ENCODE measurements around the gene CSMD2.

Gene CSMD2

GRCh38 chr1:33930346-33931110, 234.5 kb downstream of the CSMD2 start:
- Histone ChIP-seq H3K4me2 (ENCODE audit: low read depth, low read length) (no peak overlapping the region), H3K27me3 (replicated peaks; ENCODE audit: insufficient read depth, low read length) (peaks cover 5% of the 10 kb centered on the region; the same call in 1 of the 2 replicates), H3K9me2 (replicated peaks; ENCODE audit: insufficient read depth, low read length) (no peaks in the 10 kb centered on the region), H3K36me3 (replicated peaks; ENCODE audit: insufficient read depth, low read length) (no peaks in the 10 kb centered on the region), H3K4me3 (ENCODE audit: low read length) (no peak overlapping the region), H3K9me3 (replicated peaks; ENCODE audit: insufficient read depth, low read length) (no peaks in the 10 kb centered on the region), H4K20me1 (ENCODE audit: insufficient read depth, low read length) (no peaks in the 10 kb centered on the region), H3F3A (ENCODE audit: insufficient read depth, low read length) (no peaks in the 10 kb centered on the region), H3K4me1 (ENCODE audit: low read length) (no peaks in the 10 kb centered on the region), H3K27ac (ENCODE audit: low read length) (no peak overlapping the region), H3K9ac (ENCODE audit: low read length) (no peak overlapping the region), H3K79me2 (ENCODE audit: low read length) (no peaks in the 10 kb centered on the region), H2AFZ (ENCODE audit: low read length) (no peak overlapping the region)
- no peak for DNase-seq
- no peak for TF ChIP-seq CTCF (IDR thresholded peaks at IDR 0.05; ENCODE audit: low read length)
- TF ChIP-seq EZH2phosphoT487 (IDR thresholded peaks at IDR 0.05; ENCODE audit: low read length), result no peak
- no peak for TF ChIP-seq EZH2 (optimal IDR thresholded peaks at IDR 0.05; ENCODE audit: low read depth, low read length)

- no peak for DNase-seq
- Histone ChIP-seq H3K4me1 (ENCODE audit: low read length) (no peaks in the 10 kb centered on the region), H3K27ac (ENCODE audit: low read length) (no peak overlapping the region), H3F3A (ENCODE audit: insufficient read depth, low read length) (no peaks in the 10 kb centered on the region), H3K4me2 (ENCODE audit: low read depth, low read length) (no peak overlapping the region), H3K9ac (ENCODE audit: low read length) (no peak overlapping the region), H3K9me3 (replicated peaks; ENCODE audit: insufficient read depth, low read length) (no peaks in the 10 kb centered on the region), H2AFZ (ENCODE audit: low read length) (no peak overlapping the region), H4K20me1 (ENCODE audit: insufficient read depth, low read length) (no peaks in the 10 kb centered on the region), H3K27me3 (replicated peaks; ENCODE audit: insufficient read depth, low read length) (peaks cover 3% of the 10 kb centered on the region; the same call in 1 of the 2 replicates), H3K36me3 (replicated peaks; ENCODE audit: insufficient read depth, low read length) (no peaks in the 10 kb centered on the region), H3K9me2 (replicated peaks; ENCODE audit: insufficient read depth, low read length) (no peaks in the 10 kb centered on the region), H3K79me2 (ENCODE audit: low read length) (no peaks in the 10 kb centered on the region), H3K4me3 (ENCODE audit: low read length) (no peak overlapping the region)
- TF ChIP-seq EZH2phosphoT487 (IDR thresholded peaks at IDR 0.05; ENCODE audit: low read length), result no peak
- no peak for TF ChIP-seq CTCF (IDR thresholded peaks at IDR 0.05; ENCODE audit: low read length)
- TF ChIP-seq EZH2 (optimal IDR thresholded peaks at IDR 0.05; ENCODE audit: low read depth, low read length), result no peak
Observed at GRCh38 chr1:33928251-33928650, 236.8 kb downstream of the CSMD2 start.

GRCh38 chr1:33927721-33928120, 237.3 kb downstream of the CSMD2 start:
- no peaks in the 10 kb centered on the region for H3K9me3 ChIP-seq (replicated peaks; ENCODE audit: insufficient read depth, low read length)
- no peak overlapping the region for H3K4me2 ChIP-seq (ENCODE audit: low read depth, low read length)
- no peaks in the 10 kb centered on the region for H3K9me2 ChIP-seq (replicated peaks; ENCODE audit: insufficient read depth, low read length)
- DNase-seq, result no peak
- H3K27ac ChIP-seq (ENCODE audit: low read length), result no peak overlapping the region
- H3K4me3 ChIP-seq (ENCODE audit: low read length), result no peak overlapping the region
- H3K36me3 ChIP-seq (replicated peaks; ENCODE audit: insufficient read depth, low read length), result no peaks in the 10 kb centered on the region
- H4K20me1 ChIP-seq (ENCODE audit: insufficient read depth, low read length), result no peaks in the 10 kb centered on the region
- no peak overlapping the region for H3K9ac ChIP-seq (ENCODE audit: low read length)
- no peaks in the 10 kb centered on the region for H3K79me2 ChIP-seq (ENCODE audit: low read length)
- no peaks in the 10 kb centered on the region for H3F3A ChIP-seq (ENCODE audit: insufficient read depth, low read length)
- H2AFZ ChIP-seq (ENCODE audit: low read length), result no peak overlapping the region
- TF ChIP-seq CTCF (IDR thresholded peaks at IDR 0.05; ENCODE audit: low read length) (no peak), EZH2phosphoT487 (IDR thresholded peaks at IDR 0.05; ENCODE audit: low read length) (no peak), EZH2 (optimal IDR thresholded peaks at IDR 0.05; ENCODE audit: low read depth, low read length) (no peak)
- H3K27me3 ChIP-seq (replicated peaks; ENCODE audit: insufficient read depth, low read length), result peaks cover 3% of the 10 kb centered on the region; the same call in 1 of the 2 replicates
- no peaks in the 10 kb centered on the region for H3K4me1 ChIP-seq (ENCODE audit: low read length)

Measured in MM.1S (cell line).